HCT116 (cell line): ENCODE measurements around the gene CHKA. TPM values are rescaled to one million over a fixed set of nuclear protein-coding genes. Genes with fewer than 3 reads are reported as not detected.

Experiments used
- ATAC-seq: fragments of 200-7000 bp; cut with Tn5 transposase; 2 replicates; pipeline ENCODE4 v1.9.1; 2020; ENCODE audit warnings: mild to moderate bottlenecking, moderate library complexity
- BruUV-seq: library from RNA; stranded (reverse); fragments of 400-500 nt; replicated peaks from 2 replicates; lab custom pipeline; 2021; lab: Mats Ljungman, UMichigan
- CTCF ChIA-PET: fragments of 300-600 bp; sonication (Branson Sonifier 250); formaldehyde crosslinking; loops from one replicate; lab custom pipeline; 2021; ENCODE audit warnings: antibody characterized with exemption; lab: Charles Lee
- POLR2A ChIA-PET: fragments of 300-600, 350-600 bp; sonication (Branson Sonifier 250); formaldehyde crosslinking; loops from one replicate; lab custom pipeline; 2021; ENCODE audit warnings: antibody characterized with exemption; lab: Charles Lee
- RAD21 ChIA-PET, 2 experiments: fragments of 300-600 bp; sonication (Branson Sonifier 250); formaldehyde crosslinking; loops; one replicate each; lab custom pipeline; 2023; ENCODE audit warnings: low total read pairs in 2 of 2; ENCODE audit not compliant: uncharacterized antibody in 2 of 2, unreplicated experiment in 2 of 2, low non-redundant PET in 1 of 2; lab: Charles Lee
- DNase-seq: peaks from one replicate; pipeline ENCODE4 v3.0.0-alpha.2; 2010; ENCODE audit warnings: low read depth, low spot score
- H2AFZ ChIP-seq: fragments of 200-600 bp; shearing (Covaris generic), sonication (generic); 2 replicates; pipeline ENCODE4 v1.6.1; 2017; ENCODE audit warnings: low read depth, mixed run types, mixed read lengths, antibody characterized with exemption, low read length; ENCODE audit not compliant: poor library complexity, severe bottlenecking
- H3K27ac ChIP-seq: 2 replicates; pipeline ENCODE4 v1.5.1; 2012; ENCODE audit warnings: low read depth, low read length
- H3K27me3 ChIP-seq: fragments of 200-600 bp; sonication (generic); 2 replicates; pipeline ENCODE4 v1.6.1; 2016; ENCODE audit warnings: mixed run types, low read length, mixed read lengths; ENCODE audit not compliant: insufficient read depth
- H3K36me3 ChIP-seq, 2 experiments: fragments of 200-500 bp in 1 of 2; fragments of 200-600 bp in 1 of 2; sonication (Bioruptor generic) in 1 of 2; sonication (generic) in 1 of 2; 2 replicates each; pipeline versions ENCODE4 v1.5.1 to v1.6.1; 2014 to 2016; ENCODE audit warnings: low read length in 2 of 2, inconsistent platforms in 1 of 2, mixed read lengths in 1 of 2, mixed run types in 1 of 2; ENCODE audit not compliant: insufficient read depth in 2 of 2, control insufficient read depth in 1 of 2
- H3K4me1 ChIP-seq, 2 experiments: fragments of 200-600 bp in 1 of 2; sonication (generic) in 1 of 2; 2 replicates each; pipeline versions ENCODE4 v1.5.1 to v1.6.1; 2012 to 2017; ENCODE audit warnings: low read length in 2 of 2, inconsistent platforms in 1 of 2, mild to moderate bottlenecking in 1 of 2, mixed read lengths in 1 of 2, mixed run types in 1 of 2, moderate library complexity in 1 of 2; ENCODE audit not compliant: insufficient read depth in 2 of 2, control insufficient read depth in 1 of 2
- H3K4me2 ChIP-seq: fragments of 200-600 bp; sonication (generic); 2 replicates; pipeline ENCODE4 v1.6.1; 2017; ENCODE audit warnings: mixed run types, low read length, mixed read lengths
- H3K4me3 ChIP-seq, 2 experiments: fragments of 200-600 bp in 1 of 2; sonication (generic) in 1 of 2; replicated peaks in 1 of 2; 2 replicates each; pipeline ENCODE4 v1.5.1; 2011 to 2016; ENCODE audit warnings: low read length in 2 of 2, control low read depth in 1 of 2, low read depth in 1 of 2, mild to moderate bottlenecking in 1 of 2, mixed read lengths in 1 of 2, mixed run types in 1 of 2
- H3K79me2 ChIP-seq: fragments of 200-600 bp; sonication (generic); 2 replicates; pipeline ENCODE4 v1.6.1; 2017; ENCODE audit warnings: mild to moderate bottlenecking, mixed run types, low read length, moderate library complexity, mixed read lengths; ENCODE audit not compliant: insufficient read depth
- H3K9ac ChIP-seq: fragments of 200-600 bp; sonication (generic); 2 replicates; pipeline ENCODE4 v1.6.1; 2016; ENCODE audit warnings: low read length, mixed read lengths
- H3K9me2 ChIP-seq: fragments of 200-600 bp; sonication (generic), shearing (Covaris generic); 2 replicates; pipeline ENCODE4 v1.6.1; 2017; ENCODE audit warnings: mixed run types, mild to moderate bottlenecking, moderate library complexity; ENCODE audit not compliant: insufficient read depth
- H3K9me3 ChIP-seq, 2 experiments: fragments of 200-500 bp in 1 of 2; fragments of 200-600 bp in 1 of 2; sonication (Bioruptor generic) in 1 of 2; sonication (generic) in 1 of 2; 2 replicates each; pipeline ENCODE4 v1.6.1; 2014 to 2017; ENCODE audit warnings: low read length in 2 of 2, mixed read lengths in 2 of 2, inconsistent platforms in 1 of 2, low read depth in 1 of 2, mild to moderate bottlenecking in 1 of 2, mixed run types in 1 of 2, moderate library complexity in 1 of 2; ENCODE audit not compliant: control insufficient read depth in 1 of 2, insufficient read depth in 1 of 2
- H4K20me1 ChIP-seq: fragments of 200-600 bp; sonication (generic), shearing (Covaris generic); 2 replicates; pipeline ENCODE4 v1.6.1; 2017; ENCODE audit warnings: mixed run types, mild to moderate bottlenecking, moderate library complexity; ENCODE audit not compliant: insufficient read depth
- CBX3 ChIP-seq: IDR thresholded peaks from 2 replicates; pipeline ENCODE4 v1.6.1; 2012; ENCODE audit warnings: low read depth
- CEBPB ChIP-seq: IDR thresholded peaks from 2 replicates; pipeline ENCODE4 v1.6.1; 2012; ENCODE audit warnings: low read depth
- EGR1 ChIP-seq: IDR thresholded peaks from 2 replicates; pipeline ENCODE4 v1.6.1; 2012; ENCODE audit warnings: low read depth
- RAD21 ChIP-seq: IDR thresholded peaks from 2 replicates; pipeline ENCODE4 v1.6.1; 2012; ENCODE audit warnings: low read depth, mild to moderate bottlenecking
- SP1 ChIP-seq: IDR thresholded peaks from 2 replicates; pipeline ENCODE4 v1.6.1; 2012; ENCODE audit warnings: low read depth
- TCF7L2 ChIP-seq: IDR thresholded peaks from 2 replicates; pipeline ENCODE4 v1.7.0; 2011; ENCODE audit warnings: borderline replicate concordance, inconsistent platforms; ENCODE audit not compliant: insufficient read depth, insufficient read length; ENCODE audit errors: extremely low read depth
- intact Hi-C: fragments of 100-400 bp; cut with micrococcal nuclease; formaldehyde crosslinking; loops from 2 replicates; pipeline ENCODE4 v1.10.0; 2022
- total RNA-seq: library from RNA; stranded (reverse); gene quantifications from one replicate; pipeline ENCODE4 v1.2.1, GENCODE V29; 2021; ENCODE audit not compliant: unreplicated experiment
- TF ChIP-seq, protein P1 (sequence below), 3 experiments: fragments of 200-600 bp in 1 of 3; sonication (generic) in 1 of 3; IDR thresholded peaks in 2 of 3; conservative IDR thresholded peaks in 1 of 3; 2 replicates each; pipeline ENCODE4 v1.5.1; 2012 to 2017; ENCODE audit warnings: low read depth in 2 of 3, low read length in 2 of 3, antibody characterized with exemption in 1 of 3, borderline replicate concordance in 1 of 3, control low read depth in 1 of 3, mild to moderate bottlenecking in 1 of 3, mixed read lengths in 1 of 3, mixed run types in 1 of 3, moderate library complexity in 1 of 3; ENCODE audit not compliant: insufficient read depth in 1 of 3
- TF ChIP-seq, protein P2 (sequence below): IDR thresholded peaks from 2 replicates; pipeline ENCODE4 v1.6.1; 2012; ENCODE audit warnings: low read depth

CHKA gene
- total RNA-seq, 1 experiment from 2014 or later: 33.1 TPM

DNA sequence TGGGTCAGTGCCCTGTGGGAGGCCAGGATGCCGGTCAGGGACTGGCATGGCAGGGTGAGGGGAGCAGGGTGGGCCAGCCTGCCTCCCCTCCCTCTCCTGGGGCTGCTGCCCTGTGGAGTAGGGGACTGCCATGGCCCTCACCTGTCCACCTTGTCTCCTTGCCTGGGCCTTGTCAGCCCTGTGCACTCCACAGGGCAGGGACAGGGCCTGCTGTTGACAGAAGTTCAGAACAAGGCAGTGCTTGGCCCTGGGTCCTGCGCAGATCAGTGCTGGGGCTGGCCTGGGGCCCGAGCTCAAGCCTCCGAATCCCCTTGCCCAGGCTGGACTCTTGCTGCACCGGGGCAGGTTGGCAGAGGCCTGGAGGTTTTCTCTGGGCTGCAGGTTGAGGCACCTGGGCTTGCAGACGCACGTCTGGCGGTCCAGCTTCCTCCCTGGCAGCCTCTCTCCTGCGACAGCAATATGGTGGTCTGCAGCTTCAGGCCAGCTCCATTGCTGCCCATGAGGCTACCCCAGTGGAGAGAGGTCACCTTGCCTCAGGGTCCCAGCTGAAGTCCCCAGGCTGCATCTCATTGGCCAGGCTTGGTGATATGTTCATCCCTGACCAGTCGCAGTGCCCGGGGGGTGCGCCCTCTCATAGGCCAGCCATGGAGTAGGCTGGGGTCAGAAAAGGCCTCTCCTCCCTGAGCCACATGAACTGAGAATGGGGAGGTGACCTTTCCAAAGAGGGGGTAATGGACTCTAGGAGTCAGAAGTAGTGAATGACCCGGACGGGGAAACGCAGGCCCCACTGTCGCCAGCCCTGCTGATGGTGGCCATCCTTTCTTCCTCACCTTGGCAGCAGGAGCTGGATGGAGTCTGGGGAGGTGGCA is 21.5 kb upstream of the CHKA start:
- Histone ChIP-seq H3K9ac (no peak overlapping the region), H3K9me3 (no peaks in the 10 kb centered on the region), H3K36me3 (no peaks in the 10 kb centered on the region), H3K27me3 (no peaks in the 10 kb centered on the region), H3K27ac (no peak overlapping the region), H3K79me2 (no peaks in the 10 kb centered on the region), H3K9me2 (no peaks in the 10 kb centered on the region), H4K20me1 (no peaks in the 10 kb centered on the region), H3K4me1 (peaks cover 16 to 24% of the 10 kb centered on the region in 2 experiments; a peak in 3 of 4 replicates), H2AFZ (no peak overlapping the region), H3K4me3 (no peak overlapping the region), H3K4me2 (no peak overlapping the region)
- POLR2A ChIA-PET: no interaction called here
- BruUV-seq: no TSS peak
- no peak for TF ChIP-seq EGR1
- CTCF ChIA-PET: no interaction called here
- ATAC-seq: no peak
- no peak for DNase-seq
- intact Hi-C loops: no loop called here
- RAD21 ChIA-PET: no interaction called here

- no peak overlapping the region for H3K9ac ChIP-seq
- POLR2A ChIA-PET: no interaction called here
- ATAC-seq (no peak), DNase-seq (no peak)
- H2AFZ ChIP-seq: no peak overlapping the region
- no peaks in the 10 kb centered on the region for H4K20me1 ChIP-seq
- no peak overlapping the region for H3K27ac ChIP-seq
- H3K36me3 ChIP-seq: no peaks in the 10 kb centered on the region
- H3K4me1 ChIP-seq: peaks cover 11 to 19% of the 10 kb centered on the region in 2 experiments; a peak in 3 of 4 replicates
- no TSS peak for BruUV-seq
- RAD21 ChIA-PET: no interaction called here
- intact Hi-C loops: no loop called here
- H3K9me3 ChIP-seq: no peaks in the 10 kb centered on the region
- CTCF ChIA-PET: no interaction called here
- no peaks in the 10 kb centered on the region for H3K9me2 ChIP-seq
- H3K4me2 ChIP-seq: no peak overlapping the region
- no peaks in the 10 kb centered on the region for H3K27me3 ChIP-seq
- no peaks in the 10 kb centered on the region for H3K79me2 ChIP-seq
- no peak overlapping the region for H3K4me3 ChIP-seq
- TF ChIP-seq CBX3 (no peak), CEBPB (no peak), RAD21 (no peak), TCF7L2 (no peak), SP1 (no peak)
- TF ChIP-seq, protein P1, sequence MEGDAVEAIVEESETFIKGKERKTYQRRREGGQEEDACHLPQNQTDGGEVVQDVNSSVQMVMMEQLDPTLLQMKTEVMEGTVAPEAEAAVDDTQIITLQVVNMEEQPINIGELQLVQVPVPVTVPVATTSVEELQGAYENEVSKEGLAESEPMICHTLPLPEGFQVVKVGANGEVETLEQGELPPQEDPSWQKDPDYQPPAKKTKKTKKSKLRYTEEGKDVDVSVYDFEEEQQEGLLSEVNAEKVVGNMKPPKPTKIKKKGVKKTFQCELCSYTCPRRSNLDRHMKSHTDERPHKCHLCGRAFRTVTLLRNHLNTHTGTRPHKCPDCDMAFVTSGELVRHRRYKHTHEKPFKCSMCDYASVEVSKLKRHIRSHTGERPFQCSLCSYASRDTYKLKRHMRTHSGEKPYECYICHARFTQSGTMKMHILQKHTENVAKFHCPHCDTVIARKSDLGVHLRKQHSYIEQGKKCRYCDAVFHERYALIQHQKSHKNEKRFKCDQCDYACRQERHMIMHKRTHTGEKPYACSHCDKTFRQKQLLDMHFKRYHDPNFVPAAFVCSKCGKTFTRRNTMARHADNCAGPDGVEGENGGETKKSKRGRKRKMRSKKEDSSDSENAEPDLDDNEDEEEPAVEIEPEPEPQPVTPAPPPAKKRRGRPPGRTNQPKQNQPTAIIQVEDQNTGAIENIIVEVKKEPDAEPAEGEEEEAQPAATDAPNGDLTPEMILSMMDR (IDR thresholded peaks at IDR 0.05 in 2 of 3, conservative IDR thresholded peaks at IDR 0.05 in 1 of 3; ENCODE audit: borderline replicate concordance in 1 of 3, insufficient read depth in 1 of 3, low read depth in 2 of 3, low read length in 2 of 3): no peak
- TF ChIP-seq, protein P2, sequence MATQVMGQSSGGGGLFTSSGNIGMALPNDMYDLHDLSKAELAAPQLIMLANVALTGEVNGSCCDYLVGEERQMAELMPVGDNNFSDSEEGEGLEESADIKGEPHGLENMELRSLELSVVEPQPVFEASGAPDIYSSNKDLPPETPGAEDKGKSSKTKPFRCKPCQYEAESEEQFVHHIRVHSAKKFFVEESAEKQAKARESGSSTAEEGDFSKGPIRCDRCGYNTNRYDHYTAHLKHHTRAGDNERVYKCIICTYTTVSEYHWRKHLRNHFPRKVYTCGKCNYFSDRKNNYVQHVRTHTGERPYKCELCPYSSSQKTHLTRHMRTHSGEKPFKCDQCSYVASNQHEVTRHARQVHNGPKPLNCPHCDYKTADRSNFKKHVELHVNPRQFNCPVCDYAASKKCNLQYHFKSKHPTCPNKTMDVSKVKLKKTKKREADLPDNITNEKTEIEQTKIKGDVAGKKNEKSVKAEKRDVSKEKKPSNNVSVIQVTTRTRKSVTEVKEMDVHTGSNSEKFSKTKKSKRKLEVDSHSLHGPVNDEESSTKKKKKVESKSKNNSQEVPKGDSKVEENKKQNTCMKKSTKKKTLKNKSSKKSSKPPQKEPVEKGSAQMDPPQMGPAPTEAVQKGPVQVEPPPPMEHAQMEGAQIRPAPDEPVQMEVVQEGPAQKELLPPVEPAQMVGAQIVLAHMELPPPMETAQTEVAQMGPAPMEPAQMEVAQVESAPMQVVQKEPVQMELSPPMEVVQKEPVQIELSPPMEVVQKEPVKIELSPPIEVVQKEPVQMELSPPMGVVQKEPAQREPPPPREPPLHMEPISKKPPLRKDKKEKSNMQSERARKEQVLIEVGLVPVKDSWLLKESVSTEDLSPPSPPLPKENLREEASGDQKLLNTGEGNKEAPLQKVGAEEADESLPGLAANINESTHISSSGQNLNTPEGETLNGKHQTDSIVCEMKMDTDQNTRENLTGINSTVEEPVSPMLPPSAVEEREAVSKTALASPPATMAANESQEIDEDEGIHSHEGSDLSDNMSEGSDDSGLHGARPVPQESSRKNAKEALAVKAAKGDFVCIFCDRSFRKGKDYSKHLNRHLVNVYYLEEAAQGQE: no peak
These were observed 20.8 kb upstream of the CHKA start for GRCh38 chr11:68142028-68142412.
